PC-9 (cell line): ENCODE data around the gene MYH7.

Experiments used
- CTCF ChIP-seq: fragments of 200-600 bp; sonication (generic); conservative IDR thresholded peaks from 2 replicates; pipeline ENCODE4 v1.6.1; 2017; ENCODE audit warnings: mixed run types, antibody characterized with exemption, mild to moderate bottlenecking, moderate library complexity
- EZH2 ChIP-seq: fragments of 200-600 bp; sonication (generic); IDR thresholded peaks from 2 replicates; pipeline ENCODE4 v1.8.0; 2017; ENCODE audit warnings: antibody characterized with exemption, low read depth

- TF ChIP-seq EZH2 (no peak), CTCF (no peak)
Measured at GRCh38 chr14:23382276-23382675, 53.2 kb downstream of the MYH7 start.
